ENCODE measurements around the gene NF2.

DNA sequence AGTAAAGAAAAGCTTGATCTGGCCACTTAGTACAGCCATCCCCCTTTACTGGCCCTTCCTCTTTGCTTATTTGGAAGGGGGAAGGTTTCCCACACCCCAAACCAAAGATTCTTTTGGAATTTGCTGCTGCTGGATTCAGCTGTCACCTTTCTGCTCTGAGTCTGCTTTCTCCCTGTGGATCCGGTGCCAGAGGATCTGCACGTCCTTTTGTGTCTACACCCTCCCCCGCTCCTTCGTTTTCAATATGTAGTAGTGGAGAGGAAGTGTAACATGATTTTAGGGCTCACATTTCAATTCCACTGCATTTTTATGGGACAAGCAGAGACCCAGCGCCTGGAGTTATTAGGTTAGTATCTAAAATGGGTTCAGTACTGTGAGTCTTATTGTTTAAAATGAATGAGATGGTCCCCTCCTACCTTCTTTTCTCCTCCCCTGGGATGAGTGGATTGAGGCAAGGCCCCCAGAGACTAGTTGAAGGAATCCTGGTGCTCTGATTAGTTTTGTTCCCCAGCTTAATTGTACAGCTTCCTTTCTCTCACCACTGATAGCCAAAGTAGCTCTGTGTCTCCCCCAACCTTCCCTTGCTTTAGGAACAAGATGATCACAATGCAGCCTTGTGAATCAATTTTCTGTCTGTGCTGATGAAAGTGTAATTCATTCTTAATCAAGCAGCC lies 85.9 kb downstream of the NF2 start:
- TF ChIP-seq EZH2phosphoT487 (IDR thresholded peaks at IDR 0.05; ENCODE audit: insufficient read depth, low read depth) (no peak), EZH2 (IDR thresholded peaks at IDR 0.05; ENCODE audit: insufficient read depth, poor library complexity, severe bottlenecking) (no peak)
